NCI-H2227 treated with DMSO at 0.1 percent for 48 hours (cell line): ENCODE measurements around the gene GIGYF1.
"Not testable (repeated sequence)": the region's sequence is repeated elsewhere in the genome, so short reads cannot be mapped to it uniquely, and the experiment has no call there.

Source experiments
- DNase-seq: peaks from one replicate; lab custom pipeline; 2025; lab: John Stamatoyannopoulos, UW

Gene GIGYF1, protein sequence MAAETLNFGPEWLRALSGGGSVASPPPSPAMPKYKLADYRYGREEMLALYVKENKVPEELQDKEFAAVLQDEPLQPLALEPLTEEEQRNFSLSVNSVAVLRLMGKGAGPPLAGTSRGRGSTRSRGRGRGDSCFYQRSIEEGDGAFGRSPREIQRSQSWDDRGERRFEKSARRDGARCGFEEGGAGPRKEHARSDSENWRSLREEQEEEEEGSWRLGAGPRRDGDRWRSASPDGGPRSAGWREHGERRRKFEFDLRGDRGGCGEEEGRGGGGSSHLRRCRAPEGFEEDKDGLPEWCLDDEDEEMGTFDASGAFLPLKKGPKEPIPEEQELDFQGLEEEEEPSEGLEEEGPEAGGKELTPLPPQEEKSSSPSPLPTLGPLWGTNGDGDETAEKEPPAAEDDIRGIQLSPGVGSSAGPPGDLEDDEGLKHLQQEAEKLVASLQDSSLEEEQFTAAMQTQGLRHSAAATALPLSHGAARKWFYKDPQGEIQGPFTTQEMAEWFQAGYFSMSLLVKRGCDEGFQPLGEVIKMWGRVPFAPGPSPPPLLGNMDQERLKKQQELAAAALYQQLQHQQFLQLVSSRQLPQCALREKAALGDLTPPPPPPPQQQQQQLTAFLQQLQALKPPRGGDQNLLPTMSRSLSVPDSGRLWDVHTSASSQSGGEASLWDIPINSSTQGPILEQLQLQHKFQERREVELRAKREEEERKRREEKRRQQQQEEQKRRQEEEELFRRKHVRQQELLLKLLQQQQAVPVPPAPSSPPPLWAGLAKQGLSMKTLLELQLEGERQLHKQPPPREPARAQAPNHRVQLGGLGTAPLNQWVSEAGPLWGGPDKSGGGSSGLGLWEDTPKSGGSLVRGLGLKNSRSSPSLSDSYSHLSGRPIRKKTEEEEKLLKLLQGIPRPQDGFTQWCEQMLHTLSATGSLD (N-terminal part only)

DNA sequence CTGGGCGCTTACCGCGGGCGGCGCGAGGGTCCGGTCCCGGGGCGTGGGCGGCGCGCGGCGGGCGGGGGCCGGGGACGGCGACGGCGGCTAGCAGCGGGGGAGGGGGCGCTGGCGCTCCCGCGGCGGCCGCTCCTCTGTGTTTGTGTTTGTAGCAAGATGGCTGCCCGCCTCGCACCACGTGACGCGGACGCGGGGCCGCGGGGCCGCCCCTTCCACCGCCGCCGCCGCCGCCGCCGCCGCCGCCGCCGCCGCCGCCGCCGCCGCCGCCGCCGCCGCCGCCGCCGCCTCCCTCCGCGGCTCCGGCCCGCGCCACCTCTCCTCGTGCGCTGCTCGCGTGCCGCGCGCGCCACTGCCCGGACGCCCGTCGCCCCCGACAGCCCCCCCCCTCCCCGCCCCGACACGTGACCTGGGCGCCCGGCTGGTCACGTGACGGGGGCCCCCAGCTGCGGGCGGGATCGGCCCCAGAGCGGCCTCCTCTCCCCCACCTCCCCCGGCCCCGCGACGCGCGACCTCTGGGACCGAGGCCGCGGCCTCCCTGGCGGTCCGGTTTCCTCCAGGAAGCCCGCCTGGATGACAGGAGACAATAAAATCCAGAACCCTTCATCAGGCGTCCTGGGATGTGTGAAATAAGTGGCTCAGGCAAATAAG lies at the start of gene GIGYF1:
GIGYF1 (minus strand) TSS at position 153 of the 648 bp plus-strand sequence. CDS start 6,012 bp downstream, outside the sequence.
- peak; percentile 83 for DNase-seq

DNA sequence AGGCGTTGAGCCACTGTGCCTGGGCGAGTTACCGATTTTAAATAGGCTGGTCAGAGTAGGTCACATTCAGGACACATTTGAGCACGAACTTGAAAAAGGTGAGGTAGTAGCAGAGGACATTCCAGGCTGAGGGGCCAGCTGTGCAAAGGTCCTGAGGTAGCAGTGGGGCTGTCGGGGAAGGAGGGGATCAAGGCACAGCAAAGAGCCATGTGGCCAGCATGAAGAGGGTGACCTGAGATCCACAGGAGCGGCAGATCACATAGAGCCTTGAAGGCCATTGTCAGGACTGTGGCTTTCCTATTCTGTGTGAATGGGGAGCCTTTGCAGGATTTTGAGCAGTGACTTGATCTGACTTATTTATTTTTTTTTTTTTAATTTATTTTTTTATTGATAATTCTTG lies 45.9 kb upstream of the GIGYF1 start:
- no peak for DNase-seq

DNA sequence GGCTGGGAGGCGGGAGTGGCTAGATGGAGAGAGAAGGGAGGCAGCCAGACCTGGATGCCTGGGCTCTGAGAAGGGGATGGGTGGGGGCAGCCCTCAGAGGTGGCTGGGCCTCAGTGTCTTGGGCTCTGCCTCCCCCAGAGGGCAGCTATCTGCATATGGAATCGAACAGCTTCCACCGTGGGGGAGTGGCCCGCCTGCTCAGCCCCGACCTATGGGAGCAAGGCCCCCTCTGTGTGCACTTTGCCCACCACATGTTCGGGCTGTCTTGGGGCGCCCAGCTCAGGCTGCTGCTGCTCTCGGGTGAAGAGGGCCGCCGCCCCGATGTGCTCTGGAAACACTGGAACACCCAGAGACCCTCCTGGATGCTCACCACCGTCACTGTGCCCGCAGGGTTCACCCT lies 42.6 kb upstream of the GIGYF1 start:
- no peak for DNase-seq

DNA sequence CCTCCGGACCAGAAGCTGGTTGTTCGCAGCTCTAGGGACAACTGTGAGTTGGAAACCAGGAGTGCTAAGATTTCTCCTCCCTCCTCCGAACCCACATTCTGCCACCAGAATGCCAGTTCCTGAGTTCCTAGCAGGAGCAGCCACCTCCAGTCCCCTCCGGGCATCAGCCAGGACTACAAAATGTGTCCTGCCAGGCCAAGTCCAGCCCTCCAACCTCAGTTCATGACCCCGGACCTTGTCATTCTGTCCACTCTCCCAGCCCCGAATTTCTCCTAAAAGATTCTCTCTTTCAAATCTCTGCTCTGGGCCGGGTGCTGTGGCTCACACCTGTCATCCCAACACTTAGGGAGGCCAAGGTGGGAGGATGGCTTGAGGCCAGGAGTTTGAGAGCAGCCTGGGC lies 41.7 kb upstream of the GIGYF1 start:
- no peak for DNase-seq

DNA sequence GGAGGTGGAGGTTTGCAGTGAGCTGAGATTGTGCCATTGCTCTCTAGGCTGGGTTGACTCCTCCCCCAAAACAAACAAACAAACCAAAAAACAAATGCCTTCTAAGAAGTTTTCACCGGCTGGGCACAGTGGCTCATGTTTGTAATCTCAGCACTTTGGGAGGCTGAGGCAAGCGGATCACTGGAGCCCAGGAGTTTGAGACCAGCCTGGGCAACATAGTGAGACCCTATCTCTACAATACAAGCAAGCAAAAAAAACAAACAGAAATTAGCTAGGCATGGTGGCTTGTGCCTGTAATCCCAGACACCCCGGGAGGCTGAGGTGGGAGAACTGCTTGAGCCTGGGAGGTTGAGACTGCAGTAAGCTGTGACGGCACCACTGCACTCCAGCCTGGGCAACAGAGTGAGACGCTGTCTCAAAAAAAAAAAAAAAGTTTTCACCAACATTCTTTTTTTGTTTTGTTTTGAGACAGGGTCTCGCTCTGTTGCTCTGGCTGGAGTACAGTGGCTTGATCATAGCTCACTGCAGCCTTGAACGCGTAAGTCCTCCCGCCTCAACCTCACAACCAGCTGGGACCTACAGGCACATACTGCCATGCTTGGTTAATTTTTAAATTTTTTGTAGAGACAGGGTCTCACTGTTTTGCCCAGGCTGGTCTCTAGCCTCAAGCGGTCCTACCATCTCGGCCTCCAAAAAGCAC lies 38.0 kb upstream of the GIGYF1 start:
- no peak for DNase-seq

DNA sequence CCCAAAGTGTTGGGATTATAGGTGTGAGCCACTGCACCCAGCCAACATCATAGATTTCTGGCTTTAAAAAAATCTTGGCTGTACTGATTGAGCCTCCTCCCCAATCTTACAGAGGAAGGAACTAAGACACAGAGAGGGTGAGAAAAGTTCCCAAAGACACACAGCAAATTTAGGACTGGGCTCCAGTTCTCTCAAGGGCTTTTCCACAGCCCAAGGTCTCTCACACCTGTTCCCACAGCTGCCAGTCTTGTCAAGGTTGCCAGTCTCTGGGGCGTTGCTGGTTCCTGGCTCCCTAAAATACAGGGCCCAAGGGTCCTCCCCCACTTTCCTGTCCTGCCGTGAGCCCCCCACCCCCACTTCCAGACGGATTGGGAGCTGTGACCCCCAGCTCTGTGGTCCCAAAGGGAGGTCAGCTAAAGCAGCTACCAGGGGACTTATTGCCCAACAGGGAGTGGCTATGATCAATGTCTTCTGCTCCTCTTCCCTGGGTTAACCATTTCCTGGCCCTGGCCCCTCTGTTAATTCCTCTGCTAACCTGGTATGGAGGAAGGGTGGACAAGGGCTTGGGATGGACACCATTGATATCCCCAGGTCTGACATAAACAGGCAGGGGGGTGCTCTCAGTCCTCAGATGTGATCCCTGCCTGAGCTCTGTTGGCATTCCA lies 36.2 kb upstream of the GIGYF1 start:
- no peak for DNase-seq

DNA sequence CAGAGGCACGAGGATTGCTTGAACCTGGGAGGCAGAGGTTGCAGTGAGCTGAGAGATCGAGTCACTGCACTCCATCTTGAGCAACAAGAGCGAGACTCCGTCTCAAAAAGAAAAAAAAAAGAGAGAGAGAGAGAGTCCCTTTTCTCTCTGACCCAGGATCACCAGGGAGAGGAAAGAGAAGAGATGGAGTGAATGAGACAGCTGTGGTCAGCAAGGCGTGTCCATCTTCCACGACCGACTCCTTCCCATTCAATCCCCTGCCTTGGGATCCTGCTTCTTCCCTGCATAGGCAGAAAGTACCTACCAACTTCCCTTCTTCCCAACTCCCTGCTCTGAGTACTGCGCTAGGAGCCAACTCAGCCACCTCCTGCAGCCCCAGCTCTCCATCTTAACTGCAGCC lies 34.1 kb upstream of the GIGYF1 start:
- no peak for DNase-seq

DNA sequence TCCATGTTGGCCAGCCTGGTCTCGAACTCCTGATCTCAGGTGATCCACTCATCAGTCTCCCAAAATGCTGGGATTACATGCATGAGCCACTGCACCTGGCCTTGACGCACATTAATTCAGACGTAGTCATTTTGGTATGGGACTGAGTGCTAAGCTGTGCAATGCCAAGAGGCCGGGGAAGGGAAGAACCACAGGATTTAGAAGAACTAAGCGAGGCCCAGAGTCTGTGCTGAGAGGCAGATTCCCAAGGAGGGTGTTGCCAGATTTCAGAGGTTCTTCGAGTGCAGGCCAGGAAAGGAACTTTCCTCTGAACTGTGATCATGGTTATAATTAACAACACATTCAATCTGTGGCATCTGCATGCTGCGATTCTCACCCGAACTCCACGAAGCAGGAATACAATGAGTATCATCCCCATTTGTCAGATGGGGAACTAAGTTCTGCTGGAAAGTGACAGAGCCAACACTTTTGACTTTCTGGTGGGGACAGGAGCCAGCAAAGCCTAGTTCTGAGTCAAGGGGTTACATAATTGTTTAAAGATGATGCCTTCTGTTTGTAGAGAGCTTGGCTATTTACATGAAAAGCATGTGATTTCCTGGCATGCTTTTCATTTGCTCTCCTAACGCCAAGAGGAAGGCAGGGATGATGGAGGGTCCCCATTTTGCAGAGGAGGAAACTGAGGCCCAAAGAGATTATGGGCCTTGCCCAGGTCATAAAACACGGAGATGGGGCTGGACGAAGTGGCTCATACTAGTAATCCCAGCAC lies 33.1 kb upstream of the GIGYF1 start:
- no peak for DNase-seq

DNA sequence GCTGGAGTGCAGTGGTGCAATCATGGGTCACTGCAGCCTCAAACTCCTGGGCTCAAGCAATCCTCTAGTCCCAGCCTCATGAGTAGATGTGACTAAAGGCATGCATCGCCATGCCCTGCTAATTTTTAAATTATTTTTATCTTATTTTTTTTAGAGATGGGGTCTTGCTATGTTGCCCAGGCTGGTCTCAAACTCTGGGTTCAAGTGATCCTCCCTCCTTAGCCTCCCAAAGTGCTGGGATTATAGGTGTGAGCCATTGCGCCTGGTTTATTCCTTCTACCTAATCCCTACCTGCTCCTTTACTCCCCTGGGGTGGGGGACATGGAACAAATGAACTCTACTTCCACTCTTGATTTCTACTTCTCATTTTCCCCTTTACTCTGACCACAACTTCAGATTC lies 30.3 kb upstream of the GIGYF1 start:
- not testable (repeated sequence) for DNase-seq

DNA sequence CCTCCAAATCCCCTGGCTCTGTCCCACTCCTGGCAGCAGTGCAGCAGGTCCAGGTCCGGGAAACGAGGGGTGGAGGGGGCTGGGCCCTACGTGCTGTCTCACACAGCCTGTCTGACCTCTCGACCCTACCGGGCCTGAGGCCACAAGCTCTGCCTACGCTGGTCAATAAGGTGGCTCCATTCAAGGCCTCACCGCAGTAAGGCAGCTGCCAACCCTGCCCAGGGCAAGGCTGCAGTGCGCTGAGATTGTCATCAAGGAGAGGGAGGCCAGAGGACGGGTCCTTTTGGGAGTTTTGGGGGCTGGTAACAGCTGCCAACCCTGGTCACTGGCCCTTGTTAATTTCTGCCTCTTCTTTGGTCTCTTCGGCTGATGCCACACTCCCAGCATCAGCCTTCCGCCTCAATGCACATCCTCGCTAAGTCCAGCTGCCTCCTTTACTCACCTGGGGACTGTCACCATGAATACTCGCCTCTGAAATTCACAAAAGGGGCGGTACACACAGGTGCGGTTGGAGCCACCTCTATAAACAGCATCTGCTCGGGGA lies 29.8 kb upstream of the GIGYF1 start:
- no peak for DNase-seq

DNA sequence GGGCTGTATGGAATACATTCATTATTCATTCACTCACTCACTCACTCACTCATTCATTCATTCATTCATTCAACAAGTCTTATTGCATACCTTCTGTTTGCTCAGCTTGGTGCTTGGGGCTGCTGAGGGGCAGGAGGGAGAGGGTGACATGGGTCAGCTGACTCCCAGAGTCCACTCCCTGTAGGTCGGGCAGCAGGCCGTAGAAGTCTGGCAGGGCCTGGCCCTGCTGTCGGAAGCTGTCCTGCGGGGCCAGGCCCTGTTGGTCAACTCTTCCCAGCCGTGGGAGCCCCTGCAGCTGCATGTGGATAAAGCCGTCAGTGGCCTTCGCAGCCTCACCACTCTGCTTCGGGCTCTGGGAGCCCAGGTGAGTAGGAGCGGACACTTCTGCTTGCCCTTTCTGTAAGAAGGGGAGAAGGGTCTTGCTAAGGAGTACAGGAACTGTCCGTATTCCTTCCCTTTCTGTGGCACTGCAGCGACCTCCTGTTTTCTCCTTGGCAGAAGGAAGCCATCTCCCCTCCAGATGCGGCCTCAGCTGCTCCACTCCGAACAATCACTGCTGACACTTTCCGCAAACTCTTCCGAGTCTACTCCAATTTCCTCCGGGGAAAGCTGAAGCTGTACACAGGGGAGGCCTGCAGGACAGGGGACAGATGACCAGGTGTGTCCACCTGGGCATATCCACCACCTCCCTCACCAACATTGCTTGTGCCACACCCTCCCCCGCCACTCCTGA lies 28.6 kb upstream of the GIGYF1 start:
- DNase-seq = no peak

DNA sequence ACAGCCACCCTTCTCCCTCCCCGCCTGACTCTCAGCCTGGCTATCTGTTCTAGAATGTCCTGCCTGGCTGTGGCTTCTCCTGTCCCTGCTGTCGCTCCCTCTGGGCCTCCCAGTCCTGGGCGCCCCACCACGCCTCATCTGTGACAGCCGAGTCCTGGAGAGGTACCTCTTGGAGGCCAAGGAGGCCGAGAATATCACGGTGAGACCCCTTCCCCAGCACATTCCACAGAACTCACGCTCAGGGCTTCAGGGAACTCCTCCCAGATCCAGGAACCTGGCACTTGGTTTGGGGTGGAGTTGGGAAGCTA lies 27.4 kb upstream of the GIGYF1 start:
- no peak for DNase-seq

DNA sequence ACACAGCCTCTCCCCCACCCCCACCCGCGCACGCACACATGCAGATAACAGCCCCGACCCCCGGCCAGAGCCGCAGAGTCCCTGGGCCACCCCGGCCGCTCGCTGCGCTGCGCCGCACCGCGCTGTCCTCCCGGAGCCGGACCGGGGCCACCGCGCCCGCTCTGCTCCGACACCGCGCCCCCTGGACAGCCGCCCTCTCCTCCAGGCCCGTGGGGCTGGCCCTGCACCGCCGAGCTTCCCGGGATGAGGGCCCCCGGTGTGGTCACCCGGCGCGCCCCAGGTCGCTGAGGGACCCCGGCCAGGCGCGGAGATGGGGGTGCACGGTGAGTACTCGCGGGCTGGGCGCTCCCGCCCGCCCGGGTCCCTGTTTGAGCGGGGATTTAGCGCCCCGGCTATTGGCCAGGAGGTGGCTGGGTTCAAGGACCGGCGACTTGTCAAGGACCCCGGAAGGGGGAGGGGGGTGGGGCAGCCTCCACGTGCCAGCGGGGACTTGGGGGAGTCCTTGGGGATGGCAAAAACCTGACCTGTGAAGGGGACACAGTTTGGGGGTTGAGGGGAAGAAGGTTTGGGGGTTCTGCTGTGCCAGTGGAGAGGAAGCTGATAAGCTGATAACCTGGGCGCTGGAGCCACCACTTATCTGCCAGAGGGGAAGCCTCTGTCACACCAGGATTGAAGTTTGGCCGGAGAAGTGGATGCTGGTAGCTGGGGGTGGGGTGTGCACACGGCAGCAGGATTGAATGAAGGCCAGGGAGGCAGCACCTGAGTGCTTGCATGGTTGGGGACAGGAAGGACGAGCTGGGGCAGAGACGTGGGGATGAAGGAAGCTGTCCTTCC lies 26.8 kb upstream of the GIGYF1 start:
- no peak for DNase-seq

DNA sequence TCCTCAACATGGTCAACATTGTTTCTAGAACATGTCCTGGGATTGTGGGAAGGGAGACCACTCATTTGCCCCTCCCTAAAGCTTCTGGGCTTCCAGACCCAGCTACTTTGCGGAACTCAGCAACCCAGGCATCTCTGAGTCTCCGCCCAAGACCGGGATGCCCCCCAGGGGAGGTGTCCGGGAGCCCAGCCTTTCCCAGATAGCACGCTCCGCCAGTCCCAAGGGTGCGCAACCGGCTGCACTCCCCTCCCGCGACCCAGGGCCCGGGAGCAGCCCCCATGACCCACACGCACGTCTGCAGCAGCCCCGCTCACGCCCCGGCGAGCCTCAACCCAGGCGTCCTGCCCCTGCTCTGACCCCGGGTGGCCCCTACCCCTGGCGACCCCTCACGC lies 26.2 kb upstream of the GIGYF1 start, which contains the start of gene EPO:
EPO (plus strand) TSS at position 190 of the 392 bp plus-strand sequence. CDS start 513 bp downstream, outside the sequence.
- no peak for DNase-seq

DNA sequence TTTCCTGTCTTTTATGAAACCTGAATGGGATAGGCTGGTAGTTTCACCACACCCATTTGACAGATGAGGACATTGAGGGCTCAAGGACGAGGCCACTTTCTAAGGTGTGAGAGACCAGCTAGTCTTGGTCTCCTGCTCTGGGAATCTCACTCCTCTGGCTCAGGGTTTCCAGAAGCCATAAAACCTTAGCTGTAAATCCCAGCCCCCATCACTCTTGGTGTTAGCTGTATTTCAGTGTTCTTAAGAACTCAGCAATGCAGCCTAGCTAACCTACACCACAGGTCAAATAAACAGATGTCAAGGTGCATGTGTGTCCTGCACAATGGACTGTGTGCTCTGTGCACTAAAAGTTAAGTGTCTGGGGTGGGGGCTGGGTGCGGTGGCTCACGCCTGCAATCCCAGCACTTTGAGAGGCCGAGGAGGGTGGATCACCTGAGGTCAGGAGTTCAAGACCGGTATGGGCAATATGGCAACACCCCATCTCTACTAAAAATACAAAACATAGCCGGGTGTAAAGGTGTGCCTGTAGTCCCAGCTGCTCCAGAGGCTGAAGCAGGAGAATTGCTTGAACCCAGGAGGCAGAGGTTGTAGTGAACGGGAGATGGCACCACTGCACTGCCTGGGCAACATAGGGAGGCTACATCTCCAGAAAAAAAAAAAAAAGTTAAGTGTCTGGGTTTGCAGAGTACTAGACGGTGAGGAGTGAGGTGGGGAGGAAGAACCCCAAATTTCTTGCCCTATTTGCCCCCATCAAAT lies 25.7 kb upstream of the GIGYF1 start:
- DNase-seq = no peak

DNA sequence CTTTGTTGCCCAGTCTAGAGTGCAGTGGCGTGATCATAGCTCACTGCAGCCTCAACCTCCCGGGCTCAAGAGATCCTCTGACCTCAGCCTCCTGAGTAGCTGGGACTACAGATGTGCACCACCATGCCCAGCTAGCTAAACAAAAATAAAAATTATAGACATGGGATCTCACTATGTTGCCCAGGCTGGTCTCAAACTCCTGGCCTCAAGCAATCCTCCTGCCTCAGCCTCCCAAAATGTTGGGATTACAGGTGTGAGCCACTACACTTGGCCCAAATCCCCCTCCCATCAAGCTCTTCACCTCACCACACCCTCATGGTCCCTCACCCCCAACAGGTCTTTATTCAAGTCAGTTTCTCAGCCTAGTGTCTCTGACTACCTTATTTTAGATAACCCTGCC lies 23.0 kb upstream of the GIGYF1 start:
- not testable (repeated sequence) for DNase-seq

DNA sequence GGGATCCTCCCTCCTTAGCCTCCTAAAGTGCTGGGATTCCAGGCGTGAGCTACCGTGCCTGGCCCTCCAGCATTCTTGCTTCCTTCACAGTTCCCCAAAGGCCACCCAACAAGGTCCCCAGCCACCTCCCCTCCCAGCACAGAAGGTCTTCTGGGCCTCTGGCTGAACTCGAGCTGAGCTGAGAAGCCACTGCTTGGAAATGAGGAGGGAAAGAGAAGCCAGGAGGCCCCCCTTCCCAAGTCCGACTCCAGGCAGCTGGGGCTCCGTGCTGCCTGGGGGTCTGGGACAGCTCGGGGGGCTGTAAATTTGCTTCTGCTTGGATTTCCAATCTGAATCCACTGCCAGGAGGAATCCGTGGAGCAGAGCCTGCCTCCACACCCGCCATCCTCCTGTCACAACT lies 20.7 kb upstream of the GIGYF1 start:
- no peak for DNase-seq

DNA sequence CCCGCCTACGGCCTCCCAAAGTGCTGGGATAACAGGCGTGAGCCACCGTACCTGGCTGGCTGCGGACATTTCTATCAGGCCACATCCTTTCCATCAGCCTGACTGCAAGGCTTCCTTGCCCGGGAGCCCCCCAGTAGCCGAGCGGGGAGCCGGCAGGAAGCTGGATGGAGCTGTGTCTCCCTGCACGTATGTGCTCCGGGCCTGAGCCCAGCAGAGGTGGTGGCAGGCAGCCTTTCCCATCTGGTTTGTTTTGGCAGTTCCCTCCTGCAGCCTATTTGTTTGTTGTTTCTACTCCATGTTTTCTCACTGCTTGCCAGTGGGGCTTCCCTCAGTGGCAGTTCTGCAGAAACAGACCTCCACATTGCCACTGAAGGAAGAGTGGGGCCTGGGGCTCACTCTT lies 17.3 kb upstream of the GIGYF1 start:
- no peak for DNase-seq
